ENCODE data around the gene CCDC150. TPM values are rescaled to one million over a fixed set of nuclear protein-coding genes. Genes with fewer than 3 reads are reported as not detected.

The CCDC150 gene
- total RNA-seq, 1 experiment from 2014 or later: 29.2 TPM

- no peaks in the 10 kb centered on the region for H3K27me3 ChIP-seq (ENCODE audit: insufficient read depth, low read length)
- BruUV-seq (replicated peaks): no TSS peak
- no peak overlapping the region for H3K27ac ChIP-seq (ENCODE audit: low read depth, low read length)
- H3K9me2 ChIP-seq (ENCODE audit: insufficient read depth): no peaks in the 10 kb centered on the region
- no peaks in the 10 kb centered on the region for H3K4me1 ChIP-seq (ENCODE audit: control insufficient read depth in 1 of 2, insufficient read depth in 2 of 2, low read length in 2 of 2)
- H3K36me3 ChIP-seq (ENCODE audit: control insufficient read depth in 1 of 2, insufficient read depth in 2 of 2, low read length in 2 of 2): no peaks in the 10 kb centered on the region
- H3K9ac ChIP-seq (ENCODE audit: low read length): no peak overlapping the region
- ChIA-PET POLR2A (no interaction called here), RAD21 (ENCODE audit: low non-redundant PET in 1 of 2, low total read pairs in 2 of 2, uncharacterized antibody in 2 of 2, unreplicated experiment in 2 of 2) (no interaction called here), CTCF (no interaction called here)
- no peak overlapping the region for H2AFZ ChIP-seq (ENCODE audit: low read depth, low read length, poor library complexity, severe bottlenecking)
- H3K4me2 ChIP-seq (ENCODE audit: low read length): no peak overlapping the region
- no peaks in the 10 kb centered on the region for H3K9me3 ChIP-seq (ENCODE audit: control insufficient read depth in 1 of 2, insufficient read depth in 1 of 2, low read depth in 1 of 2, low read length in 2 of 2)
- ATAC-seq (no peak), DNase-seq (ENCODE audit: low read depth, low spot score) (no peak)
- no peaks in the 10 kb centered on the region for H4K20me1 ChIP-seq (ENCODE audit: insufficient read depth)
- intact Hi-C loops (cut with micrococcal nuclease): no loop called here
- TF ChIP-seq ZNF274 (IDR thresholded peaks at IDR 0.05; ENCODE audit: low read depth, low read length): no peak
- no peak for TF ChIP-seq CTCF (IDR thresholded peaks at IDR 0.05 in 2 of 3, conservative IDR thresholded peaks at IDR 0.05 in 1 of 3; ENCODE audit: borderline replicate concordance in 1 of 3, insufficient read depth in 1 of 3, low read depth in 2 of 3, low read length in 2 of 3)
- TF ChIP-seq SRF (IDR thresholded peaks at IDR 0.05; ENCODE audit: low read depth): no peak
- no peak for TF ChIP-seq CEBPB (IDR thresholded peaks at IDR 0.05; ENCODE audit: low read depth)
- TF ChIP-seq FOSL1 (IDR thresholded peaks at IDR 0.05; ENCODE audit: low read depth): no peak
- TF ChIP-seq RAD21 (IDR thresholded peaks at IDR 0.05; ENCODE audit: low read depth): no peak
- no peak for TF ChIP-seq ELF1 (IDR thresholded peaks at IDR 0.05; ENCODE audit: borderline replicate concordance, low read depth)
- no peaks in the 10 kb centered on the region for H3K79me2 ChIP-seq (ENCODE audit: insufficient read depth, low read length)
- no peak overlapping the region for H3K4me3 ChIP-seq (replicated peaks in 1 of 2; ENCODE audit: low read depth in 1 of 2, low read length in 2 of 2)
These were observed 73.4 kb downstream of the CCDC150 start for GRCh38 chr2:196712867-196713266.

- Histone ChIP-seq H3K36me3 (ENCODE audit: control insufficient read depth in 1 of 2, insufficient read depth in 2 of 2, low read length in 2 of 2) (peaks cover 2 to 11% of the 10 kb centered on the region in 2 experiments; a peak in 2 of 4 replicates), H3K27ac (ENCODE audit: low read depth, low read length) (no peak overlapping the region), H3K27me3 (ENCODE audit: insufficient read depth, low read length) (no peaks in the 10 kb centered on the region), H3K79me2 (ENCODE audit: insufficient read depth, low read length) (no peaks in the 10 kb centered on the region), H3K4me2 (ENCODE audit: low read length) (no peak overlapping the region; the same call in 1 of the 2 replicates), H3K4me3 (replicated peaks in 1 of 2; ENCODE audit: low read depth in 1 of 2, low read length in 2 of 2) (no peak overlapping the region), H2AFZ (ENCODE audit: low read depth, low read length, poor library complexity, severe bottlenecking) (no peak overlapping the region), H4K20me1 (ENCODE audit: insufficient read depth) (no peaks in the 10 kb centered on the region), H3K9me2 (ENCODE audit: insufficient read depth) (no peaks in the 10 kb centered on the region), H3K9me3 (ENCODE audit: control insufficient read depth in 1 of 2, insufficient read depth in 1 of 2, low read depth in 1 of 2, low read length in 2 of 2) (no peaks in the 10 kb centered on the region), H3K4me1 (ENCODE audit: control insufficient read depth in 1 of 2, insufficient read depth in 2 of 2, low read length in 2 of 2) (peaks cover 0 to 8% of the 10 kb centered on the region in 2 experiments; a peak in 1 of 4 replicates), H3K9ac (ENCODE audit: low read length) (no peak overlapping the region)
- POLR2A ChIA-PET: interaction anchor here (1.2 kb wide), 1 partner anchor 23 kb away, joined by 3 read pairs; no protein-coding TSS in a partner anchor
- BruUV-seq (replicated peaks): no TSS peak
- intact Hi-C loops (cut with micrococcal nuclease): no loop called here
- DNase-seq (ENCODE audit: low read depth, low spot score): no peak
- ATAC-seq: peak; percentile 44
- RAD21 ChIA-PET (ENCODE audit: low non-redundant PET in 1 of 2, low total read pairs in 2 of 2, uncharacterized antibody in 2 of 2, unreplicated experiment in 2 of 2): no interaction called here
- CTCF ChIA-PET: interaction anchor here (0.7 to 1.5 kb wide), 2 partner anchors 9 to 32 kb away, joined by 3 to 5 read pairs; no protein-coding TSS in a partner anchor
- TF ChIP-seq EZH2 (IDR thresholded peaks at IDR 0.05) (no peak), TCF7L2 (IDR thresholded peaks at IDR 0.05; ENCODE audit: borderline replicate concordance, extremely low read depth, insufficient read depth, insufficient read length) (no peak), JUND (IDR thresholded peaks at IDR 0.05) (no peak), ELF1 (IDR thresholded peaks at IDR 0.05; ENCODE audit: borderline replicate concordance, low read depth) (no peak), REST (IDR thresholded peaks at IDR 0.05; ENCODE audit: low read depth) (no peak), EGR1 (IDR thresholded peaks at IDR 0.05; ENCODE audit: low read depth) (no peak)
These were observed 79.0 kb downstream of the CCDC150 start for GRCh38 chr2:196718419-196719109.
